ENCODE measurements around the gene USF3.

Gene USF3, protein sequence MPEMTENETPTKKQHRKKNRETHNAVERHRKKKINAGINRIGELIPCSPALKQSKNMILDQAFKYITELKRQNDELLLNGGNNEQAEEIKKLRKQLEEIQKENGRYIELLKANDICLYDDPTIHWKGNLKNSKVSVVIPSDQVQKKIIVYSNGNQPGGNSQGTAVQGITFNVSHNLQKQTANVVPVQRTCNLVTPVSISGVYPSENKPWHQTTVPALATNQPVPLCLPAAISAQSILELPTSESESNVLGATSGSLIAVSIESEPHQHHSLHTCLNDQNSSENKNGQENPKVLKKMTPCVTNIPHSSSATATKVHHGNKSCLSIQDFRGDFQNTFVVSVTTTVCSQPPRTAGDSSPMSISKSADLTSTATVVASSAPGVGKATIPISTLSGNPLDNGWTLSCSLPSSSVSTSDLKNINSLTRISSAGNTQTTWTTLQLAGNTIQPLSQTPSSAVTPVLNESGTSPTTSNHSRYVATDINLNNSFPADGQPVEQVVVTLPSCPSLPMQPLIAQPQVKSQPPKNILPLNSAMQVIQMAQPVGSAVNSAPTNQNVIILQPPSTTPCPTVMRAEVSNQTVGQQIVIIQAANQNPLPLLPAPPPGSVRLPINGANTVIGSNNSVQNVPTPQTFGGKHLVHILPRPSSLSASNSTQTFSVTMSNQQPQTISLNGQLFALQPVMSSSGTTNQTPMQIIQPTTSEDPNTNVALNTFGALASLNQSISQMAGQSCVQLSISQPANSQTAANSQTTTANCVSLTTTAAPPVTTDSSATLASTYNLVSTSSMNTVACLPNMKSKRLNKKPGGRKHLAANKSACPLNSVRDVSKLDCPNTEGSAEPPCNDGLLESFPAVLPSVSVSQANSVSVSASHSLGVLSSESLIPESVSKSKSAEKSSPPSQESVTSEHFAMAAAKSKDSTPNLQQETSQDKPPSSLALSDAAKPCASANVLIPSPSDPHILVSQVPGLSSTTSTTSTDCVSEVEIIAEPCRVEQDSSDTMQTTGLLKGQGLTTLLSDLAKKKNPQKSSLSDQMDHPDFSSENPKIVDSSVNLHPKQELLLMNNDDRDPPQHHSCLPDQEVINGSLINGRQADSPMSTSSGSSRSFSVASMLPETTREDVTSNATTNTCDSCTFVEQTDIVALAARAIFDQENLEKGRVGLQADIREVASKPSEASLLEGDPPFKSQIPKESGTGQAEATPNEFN (N-terminal part only)

DNA sequence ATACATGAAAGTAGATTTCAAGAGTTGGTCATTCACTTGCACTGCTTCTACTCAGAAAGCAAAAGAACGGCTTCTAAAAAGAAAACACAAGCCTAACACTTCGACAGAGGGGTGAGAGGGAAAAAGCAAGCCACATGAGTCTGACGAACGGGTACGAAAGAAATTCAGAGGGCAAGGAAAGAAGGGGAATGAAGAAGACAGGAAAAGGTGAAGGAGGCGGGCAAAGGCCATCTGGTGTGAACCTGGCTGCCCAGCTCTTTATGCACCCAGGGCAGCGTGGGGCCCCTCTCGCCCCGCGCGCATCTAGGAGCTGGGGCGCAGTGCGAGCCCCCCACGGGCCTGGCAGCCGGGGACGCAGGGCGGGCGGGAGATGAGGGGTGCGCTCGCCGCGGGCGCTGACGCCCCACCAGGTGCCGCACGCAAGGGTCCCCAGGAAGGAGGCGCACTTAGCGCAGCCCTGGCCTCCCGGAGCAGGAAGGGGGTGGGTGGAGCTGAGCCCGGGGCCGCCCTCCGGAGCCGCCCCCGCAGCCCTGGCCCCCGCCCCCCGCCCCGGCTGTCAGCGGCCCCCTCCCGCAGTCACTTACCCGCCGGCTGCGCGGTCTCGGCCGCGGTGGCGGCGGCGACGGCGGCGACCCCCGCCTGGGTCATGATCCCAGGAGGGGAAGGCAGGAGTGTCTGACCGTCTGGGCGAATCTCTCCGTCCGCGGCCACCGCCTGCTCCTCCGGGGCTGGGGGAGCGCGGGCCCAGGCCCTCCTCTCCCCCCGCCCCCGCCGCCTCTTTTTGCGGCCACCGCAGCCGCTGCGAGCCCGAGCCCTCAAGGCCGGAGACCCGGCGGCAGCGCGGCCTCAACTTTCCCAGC, at the start of gene USF3:
Gene USF3 (minus strand): TSS at position 857 of the 860 bp plus-strand sequence. CDS start 21,764 bp downstream, outside the sequence.
- no peaks in the 10 kb centered on the region for H3K9me2 ChIP-seq (replicated peaks; ENCODE audit: low read depth, low read length)
- TF ChIP-seq, protein P1, sequence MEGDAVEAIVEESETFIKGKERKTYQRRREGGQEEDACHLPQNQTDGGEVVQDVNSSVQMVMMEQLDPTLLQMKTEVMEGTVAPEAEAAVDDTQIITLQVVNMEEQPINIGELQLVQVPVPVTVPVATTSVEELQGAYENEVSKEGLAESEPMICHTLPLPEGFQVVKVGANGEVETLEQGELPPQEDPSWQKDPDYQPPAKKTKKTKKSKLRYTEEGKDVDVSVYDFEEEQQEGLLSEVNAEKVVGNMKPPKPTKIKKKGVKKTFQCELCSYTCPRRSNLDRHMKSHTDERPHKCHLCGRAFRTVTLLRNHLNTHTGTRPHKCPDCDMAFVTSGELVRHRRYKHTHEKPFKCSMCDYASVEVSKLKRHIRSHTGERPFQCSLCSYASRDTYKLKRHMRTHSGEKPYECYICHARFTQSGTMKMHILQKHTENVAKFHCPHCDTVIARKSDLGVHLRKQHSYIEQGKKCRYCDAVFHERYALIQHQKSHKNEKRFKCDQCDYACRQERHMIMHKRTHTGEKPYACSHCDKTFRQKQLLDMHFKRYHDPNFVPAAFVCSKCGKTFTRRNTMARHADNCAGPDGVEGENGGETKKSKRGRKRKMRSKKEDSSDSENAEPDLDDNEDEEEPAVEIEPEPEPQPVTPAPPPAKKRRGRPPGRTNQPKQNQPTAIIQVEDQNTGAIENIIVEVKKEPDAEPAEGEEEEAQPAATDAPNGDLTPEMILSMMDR (conservative IDR thresholded peaks at IDR 0.05; ENCODE audit: low read length) = peak; percentile 21; the same call in 1 of the 2 replicates
- no peak for TF ChIP-seq EZH2phosphoT487 (IDR thresholded peaks at IDR 0.05; ENCODE audit: borderline replicate concordance)
- peaks cover 46% of the 10 kb centered on the region for H3K4me1 ChIP-seq (ENCODE audit: insufficient read depth, low read length, poor library complexity, severe bottlenecking)
- peak within 1 kb of the TSS; percentile 84 for H3K4me2 ChIP-seq (ENCODE audit: low read depth, low read length, poor library complexity, severe bottlenecking)
- peak within 1 kb of the TSS; percentile 95 for H2AFZ ChIP-seq (ENCODE audit: low read length)
- H3K9me3 ChIP-seq (ENCODE audit: insufficient read depth, low read depth, low read length) = no peaks in the 10 kb centered on the region
- peaks cover 56% of the 10 kb centered on the region for H3K79me2 ChIP-seq (ENCODE audit: insufficient read depth, low read length)
- peak within 1 kb of the TSS; percentile 84 for H3K9ac ChIP-seq (ENCODE audit: low read depth, low read length, poor library complexity, severe bottlenecking)
- H3K27me3 ChIP-seq (ENCODE audit: insufficient read depth, low read length, poor library complexity, severe bottlenecking) = no peaks in the 10 kb centered on the region
- no peaks in the 10 kb centered on the region for H3K36me3 ChIP-seq (ENCODE audit: insufficient read depth, low read length)
- H4K20me1 ChIP-seq (ENCODE audit: insufficient read depth, low read length, poor library complexity, severe bottlenecking) = peaks cover 6% of the 10 kb centered on the region
- no peaks in the 10 kb centered on the region for H3F3A ChIP-seq (ENCODE audit: low read depth)
- peak within 1 kb of the TSS; percentile 87 for H3K4me3 ChIP-seq (ENCODE audit: low read length, poor library complexity, severe bottlenecking)

DNA sequence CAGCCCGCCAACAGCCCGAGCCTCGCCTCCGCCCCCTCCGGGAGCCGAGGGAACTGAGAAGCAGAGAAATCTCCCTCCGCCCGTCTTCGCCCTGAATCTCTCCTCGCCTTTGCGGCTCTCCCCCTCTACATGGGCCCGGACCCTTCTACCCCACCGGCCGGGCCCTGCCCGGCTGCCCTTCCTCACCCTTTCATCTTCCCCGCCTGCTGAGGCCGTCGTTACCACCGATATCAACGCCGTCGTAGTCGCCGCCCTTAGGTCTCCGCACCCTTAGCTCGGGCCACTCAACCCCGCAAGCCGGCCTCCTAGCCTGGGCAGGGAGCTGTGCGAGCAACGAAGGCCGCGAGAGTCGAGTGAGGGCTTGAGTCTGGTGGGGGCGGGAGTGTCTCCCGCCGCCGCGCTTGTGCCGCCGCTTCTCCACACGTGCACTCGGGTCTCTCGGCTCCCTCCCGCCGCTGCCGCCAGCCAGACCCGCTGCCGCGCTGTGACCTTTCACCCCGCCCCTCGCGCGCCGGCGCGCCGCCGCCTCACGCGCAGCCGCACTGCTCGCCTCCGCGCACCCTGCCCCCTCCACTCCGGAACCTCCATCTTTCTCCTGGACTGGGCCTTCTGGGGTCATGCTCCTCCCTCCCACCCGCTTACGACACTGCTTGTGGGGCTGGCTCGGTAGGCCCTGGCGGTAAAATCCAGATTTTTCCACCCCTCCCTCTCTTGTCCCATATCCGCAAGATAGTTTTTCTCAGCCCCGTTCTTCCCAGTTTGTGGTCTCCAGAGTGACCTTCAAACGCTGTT, 49.5 kb upstream of the USF3 start, which contains the start of gene NAA50:
Gene NAA50 (minus strand): TSS at position 494 of the 792 bp plus-strand sequence. CDS start 300 bp downstream, at position 194.
- TF ChIP-seq EZH2phosphoT487 (IDR thresholded peaks at IDR 0.05; ENCODE audit: borderline replicate concordance) = no peak
- TF ChIP-seq, protein P1 (conservative IDR thresholded peaks at IDR 0.05; ENCODE audit: low read length) = no peak
- Histone ChIP-seq H3K9me2 (replicated peaks; ENCODE audit: low read depth, low read length) (no peaks in the 10 kb centered on the region), H4K20me1 (ENCODE audit: insufficient read depth, low read length, poor library complexity, severe bottlenecking) (peaks cover 39% of the 10 kb centered on the region), H3K9me3 (ENCODE audit: insufficient read depth, low read depth, low read length) (no peaks in the 10 kb centered on the region), H3F3A (ENCODE audit: low read depth) (no peaks in the 10 kb centered on the region), H3K4me1 (ENCODE audit: insufficient read depth, low read length, poor library complexity, severe bottlenecking) (peaks cover 63% of the 10 kb centered on the region), H3K27me3 (ENCODE audit: insufficient read depth, low read length, poor library complexity, severe bottlenecking) (no peaks in the 10 kb centered on the region), H3K9ac (ENCODE audit: low read depth, low read length, poor library complexity, severe bottlenecking) (peak within 1 kb of the TSS; percentile 99), H3K4me2 (ENCODE audit: low read depth, low read length, poor library complexity, severe bottlenecking) (peak within 1 kb of the TSS; percentile 84), H3K36me3 (ENCODE audit: insufficient read depth, low read length) (no peaks in the 10 kb centered on the region), H2AFZ (ENCODE audit: low read length) (peak within 1 kb of the TSS; percentile 99), H3K79me2 (ENCODE audit: insufficient read depth, low read length) (peaks cover 68% of the 10 kb centered on the region), H3K4me3 (ENCODE audit: low read length, poor library complexity, severe bottlenecking) (peak within 1 kb of the TSS; percentile 96)
